Measurements from ENCODE around the gene CYP4F12.

- TF ChIP-seq CTCF (optimal IDR thresholded peaks at IDR 0.05 in 1 of 3, IDR thresholded peaks at IDR 0.05 in 1 of 3, conservative IDR thresholded peaks at IDR 0.05 in 1 of 3; ENCODE audit: extremely low read depth in 1 of 3, insufficient read depth in 2 of 3, low read length in 3 of 3) (no peak), EZH2 (IDR thresholded peaks at IDR 0.05; ENCODE audit: low read length) (no peak)
These were observed 28.1 kb upstream of the CYP4F12 start for GRCh38 chr19:15644816-15645215.

All from keratinocyte (primary cell).